Measurements from ENCODE around the gene ABCD4.
"Not testable (repeated sequence)": the region's sequence is repeated elsewhere in the genome, so short reads cannot be mapped to it uniquely, and the experiment has no call there.

ABCD4 gene

DNA sequence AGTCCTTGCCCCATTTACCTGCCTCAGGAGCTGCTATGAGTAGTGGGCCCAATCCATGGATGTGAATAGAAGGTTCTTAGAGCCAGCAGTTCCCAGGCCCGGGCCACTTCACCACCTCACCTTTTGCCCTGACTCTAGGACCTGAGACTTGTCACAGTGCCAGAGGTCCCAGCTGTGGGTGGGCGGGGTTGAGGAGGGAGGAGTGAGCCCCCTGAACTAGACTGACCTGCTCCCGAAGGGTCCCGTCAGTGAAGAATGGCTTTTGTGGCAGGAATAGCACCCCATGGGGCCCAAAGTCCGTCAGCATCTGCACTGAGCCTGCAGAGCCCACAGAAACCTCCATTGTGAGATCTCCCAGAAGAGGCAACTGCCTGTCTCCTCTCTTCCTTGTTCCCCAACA is 12.9 kb downstream of the ABCD4 start:
- TF ChIP-seq, protein P1, sequence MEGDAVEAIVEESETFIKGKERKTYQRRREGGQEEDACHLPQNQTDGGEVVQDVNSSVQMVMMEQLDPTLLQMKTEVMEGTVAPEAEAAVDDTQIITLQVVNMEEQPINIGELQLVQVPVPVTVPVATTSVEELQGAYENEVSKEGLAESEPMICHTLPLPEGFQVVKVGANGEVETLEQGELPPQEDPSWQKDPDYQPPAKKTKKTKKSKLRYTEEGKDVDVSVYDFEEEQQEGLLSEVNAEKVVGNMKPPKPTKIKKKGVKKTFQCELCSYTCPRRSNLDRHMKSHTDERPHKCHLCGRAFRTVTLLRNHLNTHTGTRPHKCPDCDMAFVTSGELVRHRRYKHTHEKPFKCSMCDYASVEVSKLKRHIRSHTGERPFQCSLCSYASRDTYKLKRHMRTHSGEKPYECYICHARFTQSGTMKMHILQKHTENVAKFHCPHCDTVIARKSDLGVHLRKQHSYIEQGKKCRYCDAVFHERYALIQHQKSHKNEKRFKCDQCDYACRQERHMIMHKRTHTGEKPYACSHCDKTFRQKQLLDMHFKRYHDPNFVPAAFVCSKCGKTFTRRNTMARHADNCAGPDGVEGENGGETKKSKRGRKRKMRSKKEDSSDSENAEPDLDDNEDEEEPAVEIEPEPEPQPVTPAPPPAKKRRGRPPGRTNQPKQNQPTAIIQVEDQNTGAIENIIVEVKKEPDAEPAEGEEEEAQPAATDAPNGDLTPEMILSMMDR (IDR thresholded peaks at IDR 0.05; ENCODE audit: borderline replicate concordance, insufficient read depth, low read depth, low read length): no peak
- H3K4me3 ChIP-seq (ENCODE audit: low read depth, low read length): no peak overlapping the region

DNA sequence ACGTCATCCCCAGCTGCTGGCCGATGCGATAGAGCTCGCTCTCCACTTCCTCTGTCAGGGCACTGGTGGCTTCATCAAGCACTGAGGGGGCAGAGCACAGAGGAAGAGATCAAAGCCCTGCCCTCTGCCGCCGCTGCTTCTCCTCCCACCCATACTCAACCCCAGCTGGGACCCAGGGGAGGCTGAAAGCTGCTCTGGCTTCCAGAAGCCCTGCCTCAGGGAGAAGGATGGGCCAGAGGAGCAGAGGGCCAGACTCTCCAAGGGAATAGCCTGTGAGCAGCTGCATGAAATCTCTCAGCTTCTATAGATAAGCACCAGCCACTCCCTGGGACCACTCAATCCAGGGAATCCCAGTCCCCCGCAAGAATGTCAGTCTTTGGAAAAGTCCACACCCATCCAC is 16.0 kb downstream of the ABCD4 start:
- H3K4me3 ChIP-seq (ENCODE audit: low read depth, low read length): no peak overlapping the region
- TF ChIP-seq, protein P1 (IDR thresholded peaks at IDR 0.05; ENCODE audit: borderline replicate concordance, insufficient read depth, low read depth, low read length): no peak

DNA sequence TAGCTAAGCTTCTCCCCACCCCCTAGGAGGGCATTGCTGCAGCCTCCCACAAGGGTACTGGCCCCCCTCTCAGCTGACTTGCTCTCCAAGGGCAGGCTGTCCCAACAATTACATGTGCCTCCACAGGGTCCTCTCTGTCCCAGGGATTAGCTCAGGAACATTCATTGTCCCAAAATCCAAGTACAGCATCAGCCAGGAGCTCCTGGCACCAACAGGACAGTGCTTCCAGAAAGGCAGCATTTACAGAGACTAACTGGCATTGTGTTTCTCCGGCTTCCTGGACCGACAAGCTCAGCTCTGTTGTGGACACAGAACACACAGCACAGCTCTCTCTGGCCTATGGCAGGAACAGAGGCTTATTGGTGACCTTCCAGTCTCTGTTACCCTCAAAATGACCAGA is 21.7 kb downstream of the ABCD4 start:
- H3K4me3 ChIP-seq (ENCODE audit: low read depth, low read length): no peak overlapping the region

DNA sequence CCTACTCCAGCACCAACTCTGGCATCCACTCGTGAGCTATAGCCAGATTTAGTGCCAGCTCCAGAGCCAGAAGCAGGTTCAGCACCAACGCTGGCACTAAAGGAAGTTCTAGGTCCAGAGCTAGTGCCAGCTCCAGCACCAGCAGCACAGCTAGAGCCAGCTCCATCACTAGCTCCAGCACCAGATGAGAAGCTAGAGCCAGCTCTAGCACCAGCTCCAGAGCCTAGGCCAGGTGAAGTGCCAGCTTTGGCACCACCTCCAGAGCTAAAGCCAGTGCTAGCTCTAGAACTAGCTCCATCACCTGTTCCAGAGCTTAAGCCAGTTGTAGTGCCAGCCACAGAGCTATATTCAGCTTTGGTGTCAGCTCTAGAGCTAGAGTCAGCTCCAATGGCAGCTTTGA is 24.7 kb downstream of the ABCD4 start:
- no peak overlapping the region for H3K4me3 ChIP-seq (ENCODE audit: low read depth, low read length)
- TF ChIP-seq, protein P1 (IDR thresholded peaks at IDR 0.05; ENCODE audit: borderline replicate concordance, insufficient read depth, low read depth, low read length): no peak

More for the DNA sequence above, 21.7 kb downstream of the ABCD4 start:
- TF ChIP-seq, protein P1 (IDR thresholded peaks at IDR 0.05; ENCODE audit: borderline replicate concordance, insufficient read depth, low read depth, low read length): no peak

DNA sequence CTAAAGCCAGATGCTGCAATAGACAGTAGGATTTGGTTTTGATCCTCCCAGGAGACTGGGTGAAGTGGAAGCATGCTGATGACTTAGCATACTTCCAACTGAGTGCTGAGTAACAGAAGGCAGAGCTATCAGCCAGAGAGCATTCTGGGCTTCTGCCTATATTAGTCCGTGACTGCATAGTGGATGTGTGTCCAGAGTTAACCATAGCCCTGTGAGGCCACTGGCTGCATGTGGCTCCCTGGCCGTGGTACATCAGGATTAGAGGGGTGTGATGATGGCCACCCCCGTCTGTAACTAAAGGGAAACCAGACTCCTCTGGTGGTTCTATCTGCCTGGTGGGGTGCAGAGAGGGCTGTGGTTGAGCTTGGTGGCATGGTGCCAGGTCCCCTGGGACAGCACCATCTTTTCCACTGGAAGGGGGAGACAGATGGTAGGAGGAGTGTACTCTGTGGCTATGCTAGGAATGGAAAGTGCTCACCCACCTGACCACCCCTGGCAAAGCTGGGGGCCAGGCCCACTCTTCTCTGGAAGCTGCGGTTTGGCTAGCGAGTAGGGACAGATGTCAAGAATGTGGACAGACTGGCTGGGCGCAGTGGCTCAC is 27.4 kb downstream of the ABCD4 start:
- no peak overlapping the region for H3K4me3 ChIP-seq (ENCODE audit: low read depth, low read length)
- TF ChIP-seq, protein P1 (IDR thresholded peaks at IDR 0.05; ENCODE audit: borderline replicate concordance, insufficient read depth, low read depth, low read length): no peak

DNA sequence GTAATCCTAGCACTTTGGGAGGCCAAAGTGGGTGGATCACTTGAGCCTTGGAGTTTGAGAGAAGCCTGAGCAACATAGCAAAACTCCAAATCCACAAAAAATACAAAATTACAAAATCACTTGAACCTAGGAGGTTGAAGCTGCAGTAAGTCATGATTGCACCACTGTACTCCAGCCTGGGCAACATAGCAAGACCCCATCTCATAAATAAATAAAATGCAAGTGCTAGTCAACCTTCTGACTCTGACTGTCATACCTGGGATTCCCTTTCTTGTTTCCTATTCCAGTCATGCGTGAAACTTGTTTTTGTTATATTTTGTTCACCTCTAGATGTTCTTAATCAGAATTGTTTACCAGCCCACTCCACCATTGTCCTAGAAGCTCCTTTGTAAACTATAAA is 31.4 kb downstream of the ABCD4 start:
- TF ChIP-seq, protein P1 (IDR thresholded peaks at IDR 0.05; ENCODE audit: borderline replicate concordance, insufficient read depth, low read depth, low read length): no peak
- no peak overlapping the region for H3K4me3 ChIP-seq (ENCODE audit: low read depth, low read length)

DNA sequence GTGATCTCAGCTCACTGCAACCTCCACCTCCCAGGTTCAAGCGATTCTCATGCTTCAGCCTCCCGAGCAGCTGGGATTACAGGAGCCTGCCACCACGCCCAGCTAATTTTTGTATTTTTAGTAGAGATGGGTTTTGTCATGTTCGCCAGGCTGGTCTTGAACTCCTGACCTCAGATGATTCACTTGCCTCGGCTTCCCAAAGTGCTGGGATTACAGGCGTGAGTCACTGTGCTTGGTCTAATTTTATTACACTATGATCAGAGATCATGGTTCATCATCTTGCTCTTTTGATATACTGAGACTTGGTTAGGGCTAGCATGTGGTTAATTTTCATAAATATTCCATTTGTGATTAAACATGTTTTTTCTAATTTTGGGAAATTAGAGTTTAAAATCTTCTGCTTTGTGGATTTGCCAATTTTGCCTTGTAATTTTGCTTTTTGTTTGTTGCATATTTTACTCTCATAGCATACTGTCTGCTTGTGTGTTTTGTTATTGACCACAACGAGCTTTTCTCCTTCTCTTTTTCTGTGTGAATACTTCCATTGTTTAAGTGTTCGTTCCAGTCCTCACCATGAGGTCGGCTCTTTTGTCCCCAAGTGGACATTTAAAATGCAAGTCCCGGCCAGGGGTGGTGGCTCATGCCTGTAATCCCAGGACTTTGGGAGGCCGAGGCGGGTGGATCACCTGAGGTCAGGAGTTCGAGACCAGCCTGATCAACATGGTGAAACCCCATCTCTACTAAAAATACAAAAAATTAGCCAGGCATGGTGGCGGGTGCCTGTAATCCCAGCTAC is 32.2 kb downstream of the ABCD4 start:
- H3K4me3 ChIP-seq (ENCODE audit: low read depth, low read length): not testable (repeated sequence)
